GM19023 (cell line): ENCODE measurements around the gene MTM1.

Source experiments
- ATAC-seq: cut with Tn5 transposase; IDR thresholded peaks from one replicate; pipeline ENCODE4 v1.9.1; 2021; ENCODE audit warnings: mild to moderate bottlenecking, moderate library complexity; ENCODE audit not compliant: unreplicated experiment

MTM1 gene

DNA sequence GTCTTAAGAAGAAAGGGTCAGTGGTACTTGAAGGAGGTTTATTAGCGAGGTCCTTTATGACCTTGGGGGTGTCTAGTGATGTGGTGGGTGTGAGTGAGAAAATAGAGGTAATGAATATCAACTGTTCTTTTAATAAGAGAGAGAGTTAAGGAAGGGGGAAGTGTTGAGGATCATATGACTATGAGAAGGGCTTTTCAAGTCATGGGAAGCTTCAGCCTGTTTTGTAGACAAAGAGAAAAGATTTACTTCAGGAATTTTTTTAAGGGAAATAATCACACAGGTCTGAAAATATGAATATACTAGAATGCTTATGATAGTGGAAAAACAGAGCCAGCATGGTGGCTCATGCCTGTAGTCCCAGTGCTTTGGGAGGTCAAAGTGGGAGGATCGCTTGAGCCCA lies 83.5 kb downstream of the MTM1 start:
- ATAC-seq = no peak

DNA sequence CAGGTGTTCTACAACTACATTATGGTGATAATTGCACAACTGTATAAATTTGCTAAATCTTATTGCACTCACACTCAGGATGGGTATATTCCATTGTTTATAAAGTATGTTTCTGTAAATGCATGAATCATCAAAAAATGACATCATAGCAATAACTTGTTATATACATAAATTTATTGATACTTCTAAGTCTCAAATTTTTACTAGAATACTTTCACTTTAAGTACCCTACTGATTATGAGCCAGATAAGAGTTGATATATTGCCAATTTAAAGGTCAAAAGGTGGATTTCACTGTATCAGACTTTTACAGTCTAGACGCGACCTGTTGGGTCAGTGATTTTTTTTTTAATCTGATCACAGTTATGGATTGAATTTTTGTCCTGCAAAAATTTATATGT lies 87.4 kb downstream of the MTM1 start:
- ATAC-seq = no peak

GRCh38 chrX:150663073-150663472 lies 94.7 kb downstream of the MTM1 start:
- no peak for ATAC-seq

DNA sequence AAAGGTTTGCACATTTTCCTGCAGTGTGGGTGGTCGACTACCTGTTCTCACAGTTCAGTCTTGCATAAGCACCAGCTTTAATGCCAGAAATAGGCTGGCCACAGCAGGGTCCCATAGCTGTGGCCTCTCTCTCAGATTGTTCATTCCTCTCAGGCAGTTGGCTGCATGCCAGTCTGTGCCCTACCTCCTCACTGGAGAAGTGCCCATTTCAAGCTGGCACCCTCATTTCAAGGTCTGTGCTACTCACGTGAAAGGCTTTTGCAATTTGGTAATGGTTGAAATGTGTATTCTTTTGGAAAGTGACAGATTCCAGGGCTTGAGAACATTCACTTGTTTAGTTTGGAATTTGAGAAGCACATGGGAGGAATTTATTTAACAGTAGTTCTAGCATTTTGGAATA lies 95.9 kb downstream of the MTM1 start:
- ATAC-seq = no peak

- ATAC-seq = no peak
Observed at GRCh38 chrX:150676221-150676620, 107.8 kb downstream of the MTM1 start.

GRCh38 chrX:150680974-150681373 lies 112.6 kb downstream of the MTM1 start:
- no peak for ATAC-seq

DNA sequence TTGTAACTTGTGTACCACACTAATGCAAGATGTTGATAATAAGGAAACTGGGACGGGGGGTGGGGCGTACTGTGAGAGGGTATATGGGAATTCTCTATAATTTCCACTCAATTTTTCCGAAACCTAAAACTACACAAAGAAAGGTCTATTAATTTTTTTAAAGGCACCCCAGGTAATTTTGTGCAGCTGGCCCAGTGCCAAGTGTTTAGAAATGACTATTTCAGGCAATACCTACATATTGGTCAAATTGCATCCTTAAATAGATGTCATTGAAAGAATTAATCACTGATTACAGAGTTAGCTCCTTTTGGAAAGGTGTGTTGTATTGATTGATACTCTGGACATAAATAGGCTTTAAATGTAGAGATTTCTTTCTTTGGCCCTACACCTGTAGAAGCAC lies 114.7 kb downstream of the MTM1 start:
- no peak for ATAC-seq

DNA sequence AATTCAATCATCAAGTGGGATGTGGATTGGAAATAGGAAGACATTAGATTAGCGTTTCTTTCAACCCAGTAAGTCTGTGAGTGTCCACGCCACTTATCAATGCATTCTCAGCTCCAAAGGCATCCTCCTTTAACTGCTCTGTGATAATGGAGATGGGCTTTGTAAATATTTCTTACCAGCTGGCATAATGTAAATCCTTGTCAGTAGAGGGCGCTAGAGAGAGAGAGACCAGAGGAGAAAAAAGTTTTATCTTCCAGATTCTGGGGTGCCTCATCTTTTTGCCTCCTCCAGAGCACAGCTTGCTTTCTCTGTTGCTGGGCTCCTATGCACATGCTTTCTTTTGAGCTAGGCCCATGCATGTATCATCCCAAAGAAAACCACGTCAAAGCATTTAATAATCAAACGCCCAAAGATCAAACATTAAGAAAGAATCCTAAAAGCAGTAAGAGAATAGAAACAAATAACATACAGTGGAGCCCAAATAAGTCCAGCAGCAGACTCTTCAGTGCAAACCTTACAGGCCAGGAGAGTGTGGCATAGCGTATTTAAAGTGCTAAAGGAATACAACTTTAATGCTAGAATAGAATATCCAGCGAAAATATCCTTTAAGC lies 115.2 kb downstream of the MTM1 start:
- no peak for ATAC-seq

DNA sequence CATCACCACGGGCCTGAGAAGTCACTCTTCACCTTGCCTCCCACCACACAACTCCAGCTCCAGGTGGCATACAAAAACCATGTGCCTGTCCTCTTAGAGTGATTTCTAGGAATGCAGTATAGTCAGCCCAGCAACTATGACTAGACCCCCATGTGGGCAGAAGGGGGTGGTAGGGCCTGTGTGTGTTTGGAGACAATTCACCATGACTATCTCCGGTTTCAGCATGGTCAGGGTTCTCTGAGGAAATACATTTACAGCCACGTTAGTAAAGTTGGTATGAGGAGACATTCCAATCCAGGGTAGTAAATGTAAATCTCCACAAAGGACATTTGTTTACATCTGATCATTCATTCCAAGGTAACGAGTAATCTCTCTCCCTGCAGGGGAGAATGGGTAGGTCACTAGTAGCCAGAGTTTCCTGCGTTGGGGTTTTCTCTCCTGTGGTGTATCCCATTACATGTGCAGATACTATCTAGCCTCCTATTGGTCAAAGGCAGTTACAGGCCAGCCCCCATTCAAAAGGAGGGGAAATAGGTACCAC lies 120.6 kb downstream of the MTM1 start:
- ATAC-seq = no peak

- no peak for ATAC-seq
Observed at GRCh38 chrX:150690126-150690525, 121.7 kb downstream of the MTM1 start.

DNA sequence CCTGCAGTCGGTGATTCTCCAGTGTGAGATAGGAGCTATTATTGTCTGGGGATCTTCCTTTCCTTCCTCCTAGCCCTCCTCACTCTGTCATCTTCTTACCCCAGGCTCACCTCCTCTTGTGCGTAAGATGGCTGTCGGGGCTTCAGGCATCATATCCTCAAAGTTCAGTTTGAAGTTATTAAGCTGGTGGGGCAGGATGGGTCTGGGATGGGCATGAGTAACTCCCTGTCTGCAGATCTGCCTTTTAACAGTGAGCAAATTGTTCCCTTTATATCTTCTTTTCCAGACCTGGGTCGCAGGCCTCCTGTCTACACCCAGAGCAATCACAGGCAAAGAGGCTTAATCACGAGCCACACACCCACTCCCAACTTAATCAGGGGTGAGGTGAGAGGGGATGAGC lies 123.9 kb downstream of the MTM1 start:
- ATAC-seq = no peak

GRCh38 chrX:150692831-150693724 lies 124.7 kb downstream of the MTM1 start, which contains the start of gene MTMR1:
Gene MTMR1 (plus strand): TSS chrX:150693396. CDS start chrX:150693531, 135 bp downstream.
- peak; percentile 51 for ATAC-seq

DNA sequence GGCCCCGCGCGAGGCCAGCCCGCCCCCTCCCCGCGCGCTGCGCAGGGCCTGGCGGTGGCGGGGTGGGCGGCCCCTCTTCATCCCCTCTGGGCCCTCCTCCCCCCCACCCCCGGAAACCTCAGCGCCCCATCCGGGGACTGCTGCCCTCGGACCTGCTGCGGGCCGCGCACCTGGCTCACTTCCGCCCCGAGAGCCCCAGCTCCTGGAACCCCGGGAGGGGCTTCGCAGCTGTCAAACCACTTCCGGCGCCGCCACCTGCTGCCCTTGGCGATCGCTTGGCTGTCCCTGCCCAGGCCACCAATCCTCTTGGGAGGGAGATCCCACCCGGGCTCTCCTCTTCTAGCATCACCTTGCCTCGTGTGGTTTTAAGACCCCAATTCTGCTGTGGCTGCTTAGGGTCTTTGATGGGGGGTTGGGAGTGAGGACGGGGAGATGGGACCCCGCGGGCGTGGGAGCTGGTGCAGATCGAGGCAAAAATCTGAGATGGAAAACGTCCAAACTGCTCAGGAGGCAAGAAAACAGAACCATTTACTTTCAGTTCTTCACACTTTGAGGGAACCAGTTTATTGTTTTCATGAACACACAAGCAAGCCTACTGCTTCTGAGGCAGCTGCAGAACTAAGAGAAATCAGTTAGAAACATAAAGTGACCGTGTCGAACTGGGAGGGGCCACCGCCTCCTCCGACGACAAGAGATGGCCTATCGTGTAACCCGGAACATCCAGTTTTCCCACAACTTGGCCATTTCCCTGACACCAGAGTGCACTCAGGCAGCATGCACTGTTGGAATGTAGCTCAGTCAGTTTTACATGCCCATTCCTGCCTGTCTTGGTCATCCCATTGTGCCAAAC lies 125.5 kb downstream of the MTM1 start:
- ATAC-seq = peak; percentile 65

GRCh38 chrX:150694738-150695410 lies 126.5 kb downstream of the MTM1 start:
- ATAC-seq = peak; percentile 18

DNA sequence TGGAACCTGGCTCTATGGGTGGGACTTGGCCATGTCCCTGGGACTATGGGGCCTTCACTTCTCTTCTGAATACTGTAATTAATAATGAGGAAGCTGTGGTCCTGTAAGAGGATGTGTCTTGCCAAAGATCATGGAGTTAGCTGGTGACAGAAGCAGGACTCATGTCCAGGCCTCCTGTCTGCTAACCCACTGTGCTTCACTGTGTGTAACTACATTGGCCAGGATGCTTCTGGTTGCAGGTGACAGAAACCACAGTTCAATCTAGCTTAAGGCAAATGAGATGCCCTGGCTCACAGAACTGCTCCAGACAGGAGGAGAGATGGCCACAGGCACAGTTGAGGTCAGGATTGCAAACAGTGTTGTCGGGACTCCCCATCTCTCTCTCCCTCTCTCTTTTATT lies 127.9 kb downstream of the MTM1 start:
- no peak for ATAC-seq

DNA sequence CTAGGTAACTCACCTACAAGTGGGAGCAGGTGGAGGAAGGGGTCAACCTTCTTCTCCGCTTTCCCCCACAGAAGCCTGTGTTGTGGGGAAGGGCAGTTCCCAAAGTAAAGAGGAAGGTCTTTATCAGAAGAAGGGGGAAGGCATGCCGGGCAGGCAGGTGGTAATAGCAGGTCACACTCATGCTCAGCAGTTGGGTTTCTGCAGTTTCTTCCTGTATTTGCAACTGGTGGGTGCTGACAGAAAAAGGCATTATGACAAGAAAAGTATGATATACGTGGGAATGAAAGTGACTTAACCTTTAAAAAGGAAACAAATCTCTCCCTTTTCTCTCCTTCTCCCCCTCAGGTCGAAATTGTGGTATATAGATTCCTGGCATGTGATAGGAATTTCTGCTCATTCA lies 128.4 kb downstream of the MTM1 start:
- no peak for ATAC-seq

- ATAC-seq = no peak
Observed at GRCh38 chrX:150697641-150698040, 129.2 kb downstream of the MTM1 start.

DNA sequence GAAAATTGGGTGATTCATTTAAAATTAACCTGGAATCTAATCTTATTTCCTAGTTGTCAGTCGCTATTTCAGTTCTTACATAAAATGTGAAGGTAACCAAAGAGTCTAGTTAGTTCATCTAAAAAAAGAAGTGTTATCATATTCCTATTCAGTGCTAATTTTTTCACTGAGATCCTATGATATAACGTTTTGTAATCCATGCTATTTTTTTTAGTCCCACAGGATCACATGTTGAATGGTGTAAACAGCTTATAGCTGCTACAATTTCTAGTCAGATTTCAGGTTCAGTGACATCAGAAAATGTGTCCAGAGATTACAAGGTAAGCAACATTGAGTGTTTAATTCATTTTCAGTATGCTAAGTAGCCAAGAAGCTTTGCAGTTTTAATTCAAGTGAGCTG lies 130.6 kb downstream of the MTM1 start:
- no peak for ATAC-seq

DNA sequence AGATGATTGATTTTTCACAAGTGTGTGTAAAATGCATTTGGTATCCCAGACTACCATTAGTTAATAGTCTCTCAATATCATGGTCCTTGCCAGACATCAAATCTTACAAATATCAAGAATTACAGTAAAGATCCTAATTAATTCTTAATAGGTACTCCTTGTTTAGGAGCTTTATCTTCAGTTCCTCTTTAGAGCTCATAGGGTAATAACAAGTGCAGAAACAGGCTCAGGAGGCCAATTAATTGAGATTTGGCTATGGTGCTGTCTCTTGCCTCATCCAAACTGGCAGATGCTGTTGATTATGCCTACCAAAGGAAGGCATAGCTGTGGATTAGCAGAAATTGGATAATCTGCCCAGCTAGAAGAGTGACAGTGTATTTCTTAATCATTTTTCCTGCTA lies 131.7 kb downstream of the MTM1 start:
- no peak for ATAC-seq

- ATAC-seq = no peak
Observed at GRCh38 chrX:150701377-150701776, 133.0 kb downstream of the MTM1 start.
